GDM1 (cell line): ENCODE measurements around the gene AK8.

ENCODE experiments used
- DNase-seq: peaks from one replicate; lab custom pipeline; 2025; lab: John Stamatoyannopoulos, UW

Gene AK8

DNA sequence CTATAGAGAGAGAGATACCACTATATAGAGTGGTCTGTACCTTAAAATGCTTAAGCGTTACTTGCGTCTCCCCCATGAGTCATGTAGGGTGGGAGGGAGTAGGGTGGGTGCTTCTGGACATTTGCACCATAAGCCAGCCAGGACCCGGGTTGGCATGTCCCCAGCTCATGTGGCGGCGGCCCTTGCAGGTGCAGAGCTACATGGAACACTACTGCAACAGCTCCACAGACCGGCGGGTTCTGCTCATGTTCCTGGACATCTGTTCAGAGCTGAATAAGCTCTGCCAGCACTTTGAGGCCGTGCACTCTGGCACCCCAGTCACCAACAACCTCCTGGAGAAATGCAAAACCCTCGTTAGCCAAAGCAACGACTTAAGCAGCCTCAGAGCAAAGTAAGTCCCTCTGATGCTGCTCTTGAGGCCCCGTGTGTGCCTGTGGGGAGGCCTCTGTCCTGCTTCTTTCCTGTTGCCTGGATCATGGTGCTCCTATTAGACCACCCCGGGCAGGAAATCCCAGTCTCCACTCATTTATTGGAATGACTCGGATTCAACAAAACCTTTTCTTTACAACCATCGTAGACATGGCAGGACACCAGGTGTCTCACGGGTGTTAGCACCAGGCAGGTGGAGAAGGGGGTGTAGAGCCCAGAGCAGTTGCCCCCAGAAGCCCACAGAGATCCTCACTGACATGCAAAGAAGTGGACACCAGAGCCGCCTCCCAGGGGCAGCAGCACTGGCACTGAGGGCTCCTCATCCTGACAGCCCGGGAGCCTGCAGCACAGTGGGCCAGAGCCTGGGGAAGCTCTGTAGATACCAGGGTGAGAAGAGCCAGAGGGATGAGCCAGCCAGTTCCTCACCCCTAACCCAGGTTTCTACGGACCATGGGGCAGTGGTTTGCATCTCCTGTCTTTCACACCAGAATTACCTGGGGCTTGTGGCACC is 9.4 kb upstream of the AK8 start:
- no peak for DNase-seq

DNA sequence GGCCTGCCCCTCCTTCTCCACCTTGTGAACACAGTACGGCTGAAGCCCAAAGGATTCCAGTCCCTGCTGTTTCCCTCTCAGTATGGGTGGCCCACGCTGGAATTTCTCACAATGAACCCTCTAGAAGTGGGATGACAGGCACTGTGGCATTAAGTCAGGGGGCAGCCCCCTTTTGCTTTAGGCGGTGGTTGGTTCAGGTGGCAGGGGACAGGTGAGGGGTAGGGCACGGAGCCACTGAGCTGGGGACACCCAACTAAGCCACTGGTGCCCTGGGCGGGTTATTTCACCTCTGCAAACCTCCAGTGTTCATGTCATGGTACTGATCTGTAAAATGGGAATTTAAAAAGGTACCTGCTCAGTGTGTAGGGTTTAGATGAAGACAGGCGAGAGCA is 8.2 kb upstream of the AK8 start:
- no peak for DNase-seq

DNA sequence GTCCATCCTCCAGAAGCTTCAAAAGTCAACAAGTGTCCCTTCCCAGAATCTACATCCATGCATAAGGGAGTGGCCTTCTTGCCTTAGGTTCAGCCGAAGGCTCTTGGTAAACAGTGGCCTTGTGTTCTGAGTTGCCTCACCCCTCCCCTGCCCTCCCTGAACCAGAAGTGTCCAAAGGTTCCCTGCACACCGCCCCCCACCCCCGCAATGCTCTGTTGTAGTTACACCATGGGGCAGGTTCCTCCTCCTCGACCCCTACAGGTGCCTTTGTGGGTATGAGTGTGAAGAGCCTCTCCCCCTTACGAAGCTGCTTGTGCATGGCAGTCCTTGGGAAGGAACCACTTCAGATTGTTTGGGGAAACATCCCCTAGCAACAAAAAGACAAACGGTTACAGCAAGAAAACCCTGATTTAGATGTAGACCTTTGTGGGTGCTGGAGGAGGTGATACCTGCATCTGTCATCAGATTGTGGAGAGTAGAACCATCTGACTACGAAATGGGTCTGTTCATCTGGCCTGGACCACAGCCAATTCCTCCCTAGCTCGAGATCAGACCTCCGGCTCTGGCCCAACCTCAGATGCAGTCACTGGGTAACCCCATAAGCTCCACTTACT is 7.7 kb upstream of the AK8 start:
- no peak for DNase-seq

GRCh38 chr9:132883349-132884294 is 5.5 kb upstream of the AK8 start:
- DNase-seq = no peak

DNA sequence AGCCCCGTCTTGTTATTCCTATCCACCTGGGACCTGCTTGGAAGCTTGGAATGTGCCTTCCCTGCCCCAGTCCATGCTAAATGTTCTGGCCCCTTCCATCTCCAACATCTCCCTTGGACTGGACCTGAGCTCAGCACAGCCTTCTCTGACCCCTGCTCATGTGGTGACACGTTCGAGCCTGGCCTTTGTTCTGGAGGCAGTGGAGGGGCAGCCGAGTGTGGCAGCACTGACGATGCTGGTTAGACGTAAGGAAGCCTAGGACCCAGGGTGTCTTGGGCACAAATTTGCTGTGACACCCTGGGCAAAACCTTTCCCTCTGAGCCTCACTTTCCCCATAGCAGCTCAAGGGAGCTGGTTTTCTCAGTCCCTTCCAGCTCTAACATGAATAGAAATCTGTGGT is 4.5 kb upstream of the AK8 start:
- DNase-seq = no peak

GRCh38 chr9:132881826-132882225 is 3.7 kb upstream of the AK8 start:
- DNase-seq = peak; percentile 33

DNA sequence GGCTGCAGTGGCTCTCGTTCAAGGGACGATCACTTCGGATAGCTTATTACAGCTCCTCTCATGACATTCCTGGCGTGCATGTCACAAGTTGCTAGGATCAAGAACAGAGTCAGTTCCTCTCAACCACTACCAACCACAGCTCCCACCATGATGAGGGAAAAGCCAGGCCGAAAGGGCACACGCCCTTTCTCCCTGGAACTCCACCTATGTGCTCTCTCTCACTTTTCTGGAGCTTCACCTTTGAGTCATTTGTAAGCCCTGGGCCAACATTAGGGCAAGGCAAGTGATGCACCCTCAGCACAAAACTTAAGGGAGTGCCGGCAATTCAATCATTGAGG is 2.2 kb upstream of the AK8 start:
- no peak for DNase-seq

DNA sequence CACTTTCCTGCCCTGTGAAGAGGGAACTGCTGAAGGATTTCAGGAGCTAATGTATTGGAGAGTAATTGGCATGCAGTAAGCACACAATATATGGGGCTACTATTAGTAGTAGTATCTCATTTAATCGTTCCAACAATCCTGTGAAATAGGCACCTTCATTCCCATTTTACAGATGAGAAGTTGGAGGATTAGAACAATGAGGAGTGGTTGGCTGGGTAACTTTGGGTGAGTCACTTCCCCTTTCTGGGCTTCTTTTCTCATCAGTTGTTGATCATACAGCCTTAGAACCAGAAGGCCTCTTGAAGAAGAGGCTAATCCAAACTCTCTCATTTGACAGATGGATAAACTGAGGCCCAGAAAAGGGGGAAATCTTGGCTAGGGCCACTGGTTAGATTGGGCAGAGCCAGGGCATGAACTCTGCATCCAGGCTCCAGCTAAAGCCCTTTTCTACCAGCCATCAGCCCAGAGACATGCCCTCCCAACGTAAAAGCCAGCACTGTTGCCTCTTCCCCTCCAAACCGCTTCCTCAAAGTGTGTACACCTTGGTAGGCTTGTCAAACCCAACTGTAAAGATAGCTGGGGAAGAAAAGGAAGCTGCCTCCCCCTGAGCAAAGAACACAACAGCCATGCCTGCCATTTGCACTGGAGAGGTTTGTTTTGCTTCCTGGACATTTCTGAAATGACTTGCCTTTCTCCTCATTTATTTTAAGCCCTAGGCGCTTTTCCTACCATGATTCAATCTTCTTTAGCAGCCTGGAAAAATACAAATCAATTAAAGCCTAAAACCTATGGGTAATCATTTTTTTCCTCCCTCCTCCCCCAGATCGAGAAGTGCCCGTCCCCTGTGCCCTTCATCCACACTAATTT is 1.6 kb upstream of the AK8 start:
- DNase-seq = peak; percentile 57

GRCh38 chr9:132878695-132879456 is 792 bp upstream of the AK8 start, which contains the start of gene SPACA9:
Gene SPACA9 (plus strand): TSS chr9:132878898. CDS start chr9:132883948, 5,050 bp downstream.
- no peak for DNase-seq

- no peak for DNase-seq
These were observed 643 bp downstream of the AK8 start for GRCh38 chr9:132877458-132877823.

- no peak for DNase-seq
These were observed 1.2 kb downstream of the AK8 start for GRCh38 chr9:132876849-132877248.

GRCh38 chr9:132875159-132875558 is 2.9 kb downstream of the AK8 start:
- DNase-seq = no peak

GRCh38 chr9:132873403-132873802 is 4.7 kb downstream of the AK8 start:
- DNase-seq = no peak

GRCh38 chr9:132869266-132869665 is 8.8 kb downstream of the AK8 start:
- no peak for DNase-seq

DNA sequence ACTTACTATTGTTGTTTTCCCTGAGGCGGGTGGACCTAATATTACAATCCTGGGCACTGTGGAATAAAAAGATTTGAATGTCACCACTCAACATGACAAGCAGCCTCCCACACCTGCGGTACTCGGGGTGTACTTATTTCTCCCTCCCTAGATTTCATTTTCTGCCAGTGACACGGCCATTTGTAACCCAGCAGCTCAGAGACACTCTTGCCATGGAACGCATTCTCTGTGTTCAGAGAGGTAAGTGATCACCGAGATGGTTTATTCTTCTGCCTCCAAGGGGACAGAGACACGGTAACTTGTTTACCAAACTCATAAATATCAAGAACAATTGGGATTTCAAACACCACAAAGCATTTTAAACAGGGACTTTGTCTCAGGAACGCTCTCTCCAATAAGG is 11.2 kb downstream of the AK8 start:
- DNase-seq = no peak

- DNase-seq = no peak
These were observed 13.4 kb downstream of the AK8 start for GRCh38 chr9:132864691-132865090.

DNA sequence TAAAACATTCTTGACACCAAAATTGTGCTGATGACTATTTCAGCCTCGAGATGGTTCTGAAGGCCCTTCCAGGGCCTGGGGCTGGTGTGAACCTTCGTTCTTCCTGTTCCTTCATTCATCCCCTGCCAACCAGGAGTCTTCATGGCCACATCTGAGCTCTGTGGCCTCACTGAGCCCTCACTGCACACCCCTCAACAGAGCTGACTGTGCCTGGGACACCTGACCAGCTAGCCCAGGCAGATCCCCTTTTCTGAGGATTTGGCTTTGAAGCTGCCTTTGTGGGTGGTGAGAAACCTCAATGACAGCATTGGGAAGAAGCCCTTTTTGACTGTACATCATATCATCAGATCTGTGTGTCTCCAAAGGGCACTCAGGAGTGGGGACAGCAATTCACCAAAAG is 13.8 kb downstream of the AK8 start:
- no peak for DNase-seq

GRCh38 chr9:132863096-132863495 is 15.0 kb downstream of the AK8 start:
- no peak for DNase-seq

DNA sequence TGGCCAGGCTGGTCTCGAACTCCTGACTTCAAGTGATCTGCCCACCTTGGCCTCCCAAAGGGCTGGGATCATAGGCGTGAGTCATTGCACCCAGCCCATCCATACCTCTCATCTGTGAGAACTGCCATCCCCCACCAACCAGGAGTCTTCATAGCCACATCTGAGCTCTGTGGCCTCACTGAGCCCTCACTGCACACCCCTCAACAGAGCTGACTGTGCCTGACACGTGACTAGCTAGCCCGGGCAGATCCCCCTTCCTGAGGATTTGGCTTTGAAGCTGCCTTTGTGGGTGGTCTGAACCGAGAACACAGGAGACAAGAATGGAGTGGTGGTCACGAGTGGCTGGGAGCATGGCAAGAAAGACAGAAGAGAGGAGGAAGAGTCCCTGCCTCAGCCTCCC is 15.6 kb downstream of the AK8 start:
- DNase-seq = no peak

DNA sequence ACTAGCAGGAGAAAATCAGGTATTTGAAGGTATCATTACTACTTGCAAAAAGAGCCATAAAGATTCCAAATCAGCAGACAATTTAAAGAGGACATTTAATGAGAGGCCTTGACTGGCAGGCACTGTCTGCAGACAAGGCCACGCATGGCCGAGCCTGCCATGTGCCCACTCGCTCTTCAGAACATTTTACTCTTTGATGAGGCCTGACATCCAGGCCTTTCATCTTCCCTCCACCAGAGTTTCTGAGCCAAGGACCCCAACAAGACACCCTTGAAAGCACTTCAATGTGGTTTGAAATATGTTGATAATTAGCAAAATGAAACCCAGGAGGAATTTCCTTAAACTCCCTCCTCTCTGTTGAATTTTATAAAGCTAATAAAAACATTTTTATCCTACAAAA is 16.4 kb downstream of the AK8 start:
- no peak for DNase-seq

GRCh38 chr9:132858751-132859150 is 19.3 kb downstream of the AK8 start:
- no peak for DNase-seq
